Measurements from ENCODE around the gene FBXO45.

GRCh38 chr3:196624067-196624790 lies 55.8 kb downstream of the FBXO45 start:
- TF ChIP-seq EZH2 (IDR thresholded peaks at IDR 0.05) (no peak), POLR2A (IDR thresholded peaks at IDR 0.05; ENCODE audit: borderline replicate concordance, extremely low read depth, insufficient read depth, insufficient read length) (no peak), CTCF (IDR thresholded peaks at IDR 0.05 in 2 of 3, conservative IDR thresholded peaks at IDR 0.05 in 1 of 3; ENCODE audit: borderline replicate concordance in 1 of 3, insufficient read depth in 1 of 3, low read depth in 2 of 3, low read length in 2 of 3) (no peak), YY1 (IDR thresholded peaks at IDR 0.05; ENCODE audit: extremely low read depth, insufficient replicate concordance, low read depth, low read length) (no peak)

Data from HCT116 (cell line).